Activated T-cell treated with anti-CD3 and anti-CD28 coated beads, Interleukin-2, amount 50 U/mL, for 1 hour (primary cell): ENCODE results near the gene NDUFA6.

Experiments
- DNase-seq: peaks from one replicate; pipeline ENCODE4 v3.0.0-alpha.2; 2020

NDUFA6 gene

GRCh38 chr22:42070517-42071422 is 19.8 kb downstream of the NDUFA6 start, which contains the start of gene NAGA:
Gene NAGA (minus strand): TSS chr22:42070812. CDS start chr22:42070297, 515 bp downstream.
- peak; percentile 84 for DNase-seq

GRCh38 chr22:42069801-42070516 is 20.6 kb downstream of the NDUFA6 start:
- DNase-seq, result no peak

- DNase-seq, result no peak
These were observed 22.3 kb downstream of the NDUFA6 start for GRCh38 chr22:42068291-42068690.

GRCh38 chr22:42067671-42068251 is 22.8 kb downstream of the NDUFA6 start:
- no peak for DNase-seq

GRCh38 chr22:42066937-42067336 is 23.6 kb downstream of the NDUFA6 start:
- no peak for DNase-seq

DNA sequence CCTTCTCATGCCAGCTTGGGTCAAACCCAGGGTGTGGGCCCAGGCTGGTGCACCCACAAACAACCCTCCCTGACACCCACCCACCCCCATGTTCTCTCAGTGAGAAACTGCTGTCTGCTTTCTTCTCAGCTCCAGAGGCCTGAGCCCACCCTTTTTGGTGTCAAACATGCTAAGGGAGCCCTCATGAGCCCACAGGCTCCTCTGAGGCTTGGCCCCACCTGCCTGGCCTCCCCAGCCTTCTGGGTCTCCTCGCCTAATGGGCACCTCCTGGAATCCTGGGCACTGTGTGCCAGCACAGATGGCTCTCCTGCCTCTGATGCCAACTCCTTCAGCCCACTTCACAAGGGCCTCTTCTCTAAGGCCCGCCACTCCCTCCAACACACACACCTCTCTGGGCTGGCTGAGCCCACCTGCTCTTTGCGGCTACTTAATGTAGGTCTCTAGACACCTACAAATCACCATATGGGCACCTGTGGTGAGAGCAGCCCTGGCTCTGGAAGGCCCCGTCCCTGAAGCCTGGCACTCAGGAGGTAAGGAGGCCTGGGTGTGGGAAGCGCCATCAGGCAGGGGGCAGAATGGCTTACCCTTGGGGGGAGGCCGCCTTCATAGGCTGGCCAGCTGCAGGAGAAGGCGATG is 24.3 kb downstream of the NDUFA6 start:
- DNase-seq, result no peak

DNA sequence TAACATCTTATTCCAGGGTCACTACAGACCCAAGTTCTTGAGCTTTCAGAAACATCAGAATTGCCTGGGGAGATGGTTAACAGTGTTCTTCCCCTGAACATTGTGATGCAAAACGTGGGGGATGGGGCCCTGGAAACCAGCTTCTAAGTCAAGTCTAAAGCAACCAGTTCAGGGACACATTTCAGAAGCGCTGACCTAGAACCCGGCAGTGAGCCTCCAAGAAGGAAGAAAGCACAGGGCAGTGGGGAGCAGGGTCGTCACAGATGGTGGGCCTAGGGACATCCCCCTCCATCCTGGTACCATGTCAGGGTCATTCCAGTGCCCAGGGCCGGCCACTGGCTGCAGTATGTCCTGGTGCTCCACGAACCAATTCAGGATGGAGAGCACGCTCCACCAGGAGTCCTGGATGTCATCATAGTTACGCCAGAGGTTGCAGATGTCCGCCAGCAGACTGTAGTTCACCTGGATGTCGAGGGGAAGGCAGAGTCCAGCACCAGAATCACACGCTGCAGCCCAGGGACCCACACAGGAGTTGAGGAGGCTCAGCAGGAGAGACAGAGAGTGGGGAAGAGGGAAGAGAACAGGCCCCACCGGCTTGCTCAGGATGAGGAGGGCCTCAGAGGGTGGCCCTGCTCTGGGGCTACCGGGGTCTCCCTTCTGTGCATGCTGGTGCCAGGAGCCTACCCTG is 25.0 kb downstream of the NDUFA6 start:
- DNase-seq, result no peak

GRCh38 chr22:42064629-42065028 is 25.9 kb downstream of the NDUFA6 start:
- no peak for DNase-seq

- DNase-seq, result no peak
These were observed 27.9 kb downstream of the NDUFA6 start for GRCh38 chr22:42062506-42063170.

DNA sequence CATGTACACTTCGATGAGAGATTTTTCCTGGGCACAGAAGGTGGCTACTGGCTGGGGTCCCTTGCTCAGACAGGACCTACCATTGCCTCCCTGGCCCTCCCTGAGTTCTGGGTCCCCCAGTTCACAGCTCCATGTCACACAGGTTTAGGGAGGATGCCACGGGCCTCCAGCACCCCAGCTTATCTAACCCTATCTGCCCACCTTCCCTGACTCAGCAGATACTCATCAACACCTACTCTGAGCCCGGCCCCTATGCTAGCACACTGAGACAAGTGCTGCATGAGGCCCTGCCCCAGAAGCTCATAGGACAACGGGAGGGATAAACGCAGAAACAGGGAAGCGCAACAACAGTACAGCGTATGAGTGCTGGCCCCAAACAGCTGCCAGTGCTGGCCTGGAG is 29.5 kb downstream of the NDUFA6 start:
- DNase-seq, result no peak

DNA sequence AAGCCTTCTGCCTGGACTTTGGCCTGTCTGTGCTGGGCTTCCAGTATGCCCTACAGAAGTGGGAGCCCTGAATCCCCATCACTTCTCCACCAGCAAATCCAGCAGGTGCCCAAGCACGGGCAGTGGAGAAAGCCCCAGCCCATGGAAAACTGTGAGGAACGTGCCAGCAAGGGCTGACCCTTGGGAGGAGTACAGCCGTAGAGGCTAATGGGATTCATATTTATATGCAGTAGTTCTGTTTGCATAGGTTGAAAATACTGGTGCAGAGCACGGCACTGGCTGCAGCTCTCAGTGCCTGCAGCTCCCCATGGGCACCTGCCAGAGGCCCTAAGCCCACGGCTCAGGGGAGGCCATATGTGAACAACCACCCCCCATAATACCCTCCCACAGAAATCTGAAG is 30.1 kb downstream of the NDUFA6 start:
- no peak for DNase-seq

DNA sequence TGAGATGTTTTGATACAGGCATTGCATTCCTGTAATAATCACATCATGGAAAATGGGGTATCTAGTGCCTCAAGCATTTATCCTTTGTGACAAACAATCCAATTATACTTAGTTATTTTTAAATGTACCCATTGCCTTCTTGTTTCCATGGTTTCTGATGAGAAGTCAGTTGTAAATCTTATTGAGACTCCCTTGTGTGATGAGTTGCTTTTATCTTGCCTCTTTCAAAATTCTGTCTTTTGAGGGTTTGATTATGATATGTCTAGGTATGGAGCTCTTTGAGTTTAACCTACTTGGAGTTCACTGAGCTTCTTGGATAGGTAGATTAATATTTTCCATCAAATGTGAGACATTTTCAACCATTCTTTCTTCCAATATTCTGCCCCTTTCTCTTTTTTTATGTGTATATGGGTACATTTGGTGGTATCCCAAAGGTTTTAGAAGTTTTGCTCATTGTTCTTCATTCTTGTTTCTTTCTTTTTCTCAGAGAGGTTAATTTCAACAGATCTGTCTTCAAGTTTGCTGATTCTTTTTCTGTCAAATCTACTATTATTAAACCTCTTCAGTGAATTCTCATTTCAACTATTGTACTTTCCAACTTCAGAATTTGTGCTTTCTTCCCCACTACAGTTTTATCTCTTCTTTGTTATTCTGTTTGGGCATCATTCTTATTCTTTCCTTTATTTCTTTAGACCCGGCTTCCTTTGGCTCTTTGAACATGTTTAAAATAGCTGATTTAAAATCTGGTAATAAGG is 33.6 kb downstream of the NDUFA6 start:
- DNase-seq, result no peak

DNA sequence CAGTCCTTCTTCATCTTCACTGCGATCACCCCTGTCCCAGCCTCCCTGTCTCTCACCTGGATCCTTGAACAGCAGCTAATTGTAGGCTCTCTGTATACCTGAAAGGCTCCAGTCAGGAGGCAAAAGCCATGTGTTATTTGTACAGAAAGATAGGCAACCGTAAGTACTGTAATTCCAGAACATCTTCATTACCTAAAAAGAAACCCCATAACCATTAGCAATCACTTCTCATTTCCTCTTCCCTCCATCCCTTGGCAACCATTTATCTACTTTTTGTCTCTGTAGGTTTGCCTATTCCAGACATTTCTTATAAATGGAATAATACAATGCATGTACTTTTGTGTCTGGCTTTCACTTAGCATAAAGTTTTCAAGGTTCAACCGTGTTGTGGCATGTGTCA is 37.8 kb downstream of the NDUFA6 start:
- no peak for DNase-seq

GRCh38 chr22:42050641-42051180 is 39.9 kb downstream of the NDUFA6 start:
- no peak for DNase-seq

DNA sequence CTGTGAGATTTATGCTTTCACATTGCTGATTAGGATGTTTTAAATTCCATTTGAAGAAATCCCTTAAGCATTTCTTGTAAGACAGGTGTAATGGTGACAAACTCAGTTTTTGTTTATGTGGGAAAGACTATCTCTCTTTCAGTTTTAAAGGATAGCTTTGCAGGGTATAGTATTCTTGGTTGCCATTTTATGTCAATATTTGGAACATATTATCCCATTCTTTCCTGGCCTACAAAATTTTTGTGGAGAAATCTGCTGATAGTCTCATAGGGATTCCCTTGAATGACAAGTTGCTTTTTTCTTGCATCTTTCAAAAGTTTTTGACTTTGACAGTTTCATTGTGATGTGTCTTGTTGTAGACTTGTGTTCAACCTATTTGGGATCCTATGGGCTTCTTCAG is 48.8 kb downstream of the NDUFA6 start:
- no peak for DNase-seq

GRCh38 chr22:42039271-42039670 is 51.3 kb downstream of the NDUFA6 start:
- no peak for DNase-seq
